GM12878 (cell line): Measurements from ENCODE around the gene LMF1. TPM values are rescaled to one million over a fixed set of nuclear protein-coding genes. Genes with fewer than 3 reads are reported as not detected.

Source experiments
- ATAC-seq: fragments of 200-7000 bp; cut with Tn5 transposase; 3 replicates; pipeline ENCODE4 v1.9.1; 2020; ENCODE audit warnings: mild to moderate bottlenecking, moderate library complexity
- BruUV-seq: library from RNA; stranded (reverse); fragments of 400-500 nt; replicated peaks from 2 replicates; lab custom pipeline; 2021; lab: Mats Ljungman, UMichigan
- CTCF ChIA-PET: fragments of 300-600 bp; sonication (Branson Sonifier 250); formaldehyde crosslinking; extraction: SDS; loops from one replicate; lab custom pipeline; 2021; ENCODE audit warnings: inconsistent platforms; lab: Yijun Ruan, JAX
- POLR2A ChIA-PET: fragments of 350-600 bp; formaldehyde crosslinking; extraction: SDS; loops from one replicate; lab custom pipeline; 2021; ENCODE audit warnings: inconsistent platforms; lab: Charles Lee
- RAD21 ChIA-PET: fragments of 300-600 bp; sonication (Branson Sonifier 250); formaldehyde crosslinking; loops from one replicate; lab custom pipeline; 2023; ENCODE audit warnings: antibody characterized with exemption; ENCODE audit not compliant: unreplicated experiment; lab: Charles Lee
- SMC1A ChIA-PET: fragments of 300-600 bp; sonication (Branson Sonifier 250); formaldehyde crosslinking; loops from one replicate; lab custom pipeline; 2023; ENCODE audit not compliant: unreplicated experiment, uncharacterized antibody; lab: Charles Lee
- DNase-seq: peaks from one replicate; pipeline ENCODE4 v3.0.0-alpha.2; 2011; ENCODE audit warnings: low read depth, low spot score
- FAIRE-seq: peaks from 3 replicates; lab custom pipeline; 2011; peaks lifted over from hg19 to GRCh38; lab: Jason Lieb, UNC
- H2AFZ ChIP-seq: 2 replicates; pipeline ENCODE4 v1.6.0; 2011; ENCODE audit warnings: low read depth, low read length, control low read depth; ENCODE audit not compliant: control insufficient read depth
- H3K27ac ChIP-seq: 2 replicates; pipeline ENCODE4 v1.5.1; 2011; ENCODE audit warnings: control low read depth; ENCODE audit not compliant: control insufficient read depth, insufficient read depth
- H3K27me3 ChIP-seq, 2 experiments: replicated peaks in 1 of 2; 2 replicates each; pipeline versions ENCODE4 v1.6.0 to v1.6.1; 2011; ENCODE audit warnings: low read length in 1 of 2; ENCODE audit not compliant: control insufficient read depth in 2 of 2, insufficient read depth in 2 of 2
- H3K36me3 ChIP-seq, 2 experiments: 2 replicates each; pipeline ENCODE4 v1.5.1; 2011; ENCODE audit warnings: low read length in 1 of 2; ENCODE audit not compliant: control insufficient read depth in 2 of 2, insufficient read depth in 2 of 2
- H3K4me1 ChIP-seq: 2 replicates; pipeline ENCODE4 v1.6.1; 2011; ENCODE audit warnings: mild to moderate bottlenecking, low read length, moderate library complexity, mixed read lengths; ENCODE audit not compliant: control insufficient read depth, insufficient read depth
- H3K4me2 ChIP-seq: 2 replicates; pipeline ENCODE4 v1.6.0; 2011; ENCODE audit warnings: control low read depth; ENCODE audit not compliant: control insufficient read depth, insufficient read depth
- H3K4me3 ChIP-seq: fragments of 200-600 bp; sonication (generic); 2 replicates; pipeline ENCODE4 v1.5.1; 2016
- H3K79me2 ChIP-seq: 2 replicates; pipeline ENCODE4 v1.6.0; 2011; ENCODE audit warnings: low read length; ENCODE audit not compliant: control insufficient read depth, insufficient read depth
- H3K9ac ChIP-seq: 2 replicates; pipeline ENCODE4 v1.8.0; 2011; ENCODE audit warnings: low read length, control low read depth, mixed read lengths; ENCODE audit not compliant: control insufficient read depth, insufficient read depth
- H3K9me3 ChIP-seq: replicated peaks from 3 replicates; pipeline ENCODE4 v1.5.1; 2011; ENCODE audit warnings: mild to moderate bottlenecking, low read length; ENCODE audit not compliant: control insufficient read depth, insufficient read depth
- H4K20me1 ChIP-seq: 2 replicates; pipeline ENCODE4 v1.6.0; 2011; ENCODE audit not compliant: control insufficient read depth, insufficient read depth
- CBX5 ChIP-seq: sonication (generic); IDR thresholded peaks from 2 replicates; pipeline ENCODE4 v1.6.1; 2016; ENCODE audit warnings: low read depth, moderate library complexity, mild to moderate bottlenecking, inconsistent platforms
- ESRRA ChIP-seq: IDR thresholded peaks from 2 replicates; pipeline ENCODE4 v1.6.1; 2012; ENCODE audit warnings: mild to moderate bottlenecking, low read length, improper control_type of control experiment
- MEF2A ChIP-seq: IDR thresholded peaks from 2 replicates; pipeline ENCODE4 v1.6.1; 2011; ENCODE audit warnings: low read depth, mild to moderate bottlenecking, low read length, moderate library complexity; ENCODE audit not compliant: insufficient read depth
- WGBS: methylation state at CpG from one replicate; pipeline ENCODE4 v1.1.6; 2016; ENCODE audit warnings: low lambda C conversion rate; ENCODE audit not compliant: insufficient replicate concordance, insufficient coverage; ENCODE audit errors: missing lambda C conversion rate; 5-methylcytosine and 5-hydroxymethylcytosine counted together
- in situ Hi-C: fragments of 300-500 bp; cut with MboI; formaldehyde crosslinking; loops from 9 replicates; pipeline ENCODE4 v1.14.3; 2018; ENCODE audit warnings: mixed read lengths
- intact Hi-C: fragments of 100-400 bp; cut with micrococcal nuclease; formaldehyde crosslinking; loops from one replicate; pipeline ENCODE4 v1.14.2; 2022; ENCODE audit not compliant: unreplicated experiment
- polyA plus RNA-seq, 11 experiments: library from polyadenylated mRNA; depleted of rRNA in 4 of 11; unstranded in 6 of 11; stranded (reverse) in 5 of 11; fragments of >200 nt; fragmentation: Nextera tagmentation in 4 of 11; fragmentation: Illumina TruSeq in 1 of 11; extraction: Ambion mirVana in 4 of 11; extraction: Trizol in 1 of 11; gene quantifications; 1 replicate in 1 of 11; 2 replicates in 10 of 11; pipeline versions ENCODE4 v1.2.1 to v1.2.3, GENCODE V29; 2011 to 2016; ENCODE audit warnings: inconsistent platforms in 2 of 11, missing spikeins in 2 of 11, low read depth in 1 of 11
- total RNA-seq, 4 experiments: library from RNA; depleted of rRNA in 3 of 4; stranded (reverse); fragments of >200 nt in 3 of 4; fragmentation: Illumina TruSeq in 1 of 4; extraction: Trizol in 1 of 4; gene quantifications; 2 replicates each; pipeline versions ENCODE4 v1.2.1 to v1.2.3, GENCODE V29; 2013 to 2021
- TF ChIP-seq, protein P1 (sequence below): fragments of 450-650 bp; IDR thresholded peaks from 2 replicates; pipeline ENCODE4 v1.6.1; 2017; ENCODE audit warnings: mild to moderate bottlenecking, moderate library complexity

The LMF1 gene
- total and polyA plus RNA-seq, 10 of the 15 experiments (the other 5 are each of a cell fraction or from before 2014, with no cell fraction given) = 0.18 to 3.2 (median 1.4) TPM; not detected in 1

DNA sequence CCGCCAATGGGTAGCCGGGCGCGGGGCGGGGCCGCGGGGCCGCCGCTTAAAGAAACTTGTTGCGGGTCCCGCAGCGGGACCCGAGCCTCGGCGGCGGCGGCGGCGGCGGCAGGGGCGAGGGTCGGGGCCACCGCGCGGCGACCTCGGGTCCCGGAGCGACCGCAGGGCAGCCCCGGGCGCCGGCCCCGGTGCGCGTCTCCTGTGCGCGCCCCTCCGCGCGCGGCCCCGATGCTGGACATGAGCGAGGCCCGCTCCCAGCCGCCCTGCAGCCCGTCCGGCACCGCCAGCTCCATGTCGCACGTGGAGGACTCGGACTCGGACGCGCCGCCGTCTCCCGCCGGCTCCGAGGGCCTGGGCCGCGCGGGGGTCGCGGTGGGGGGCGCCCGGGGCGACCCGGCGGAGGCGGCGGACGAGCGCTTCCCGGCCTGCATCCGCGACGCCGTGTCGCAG, 10.9 kb upstream of the LMF1 start, which contains the start of gene SOX8 (continued):
- TF ChIP-seq, protein P1, sequence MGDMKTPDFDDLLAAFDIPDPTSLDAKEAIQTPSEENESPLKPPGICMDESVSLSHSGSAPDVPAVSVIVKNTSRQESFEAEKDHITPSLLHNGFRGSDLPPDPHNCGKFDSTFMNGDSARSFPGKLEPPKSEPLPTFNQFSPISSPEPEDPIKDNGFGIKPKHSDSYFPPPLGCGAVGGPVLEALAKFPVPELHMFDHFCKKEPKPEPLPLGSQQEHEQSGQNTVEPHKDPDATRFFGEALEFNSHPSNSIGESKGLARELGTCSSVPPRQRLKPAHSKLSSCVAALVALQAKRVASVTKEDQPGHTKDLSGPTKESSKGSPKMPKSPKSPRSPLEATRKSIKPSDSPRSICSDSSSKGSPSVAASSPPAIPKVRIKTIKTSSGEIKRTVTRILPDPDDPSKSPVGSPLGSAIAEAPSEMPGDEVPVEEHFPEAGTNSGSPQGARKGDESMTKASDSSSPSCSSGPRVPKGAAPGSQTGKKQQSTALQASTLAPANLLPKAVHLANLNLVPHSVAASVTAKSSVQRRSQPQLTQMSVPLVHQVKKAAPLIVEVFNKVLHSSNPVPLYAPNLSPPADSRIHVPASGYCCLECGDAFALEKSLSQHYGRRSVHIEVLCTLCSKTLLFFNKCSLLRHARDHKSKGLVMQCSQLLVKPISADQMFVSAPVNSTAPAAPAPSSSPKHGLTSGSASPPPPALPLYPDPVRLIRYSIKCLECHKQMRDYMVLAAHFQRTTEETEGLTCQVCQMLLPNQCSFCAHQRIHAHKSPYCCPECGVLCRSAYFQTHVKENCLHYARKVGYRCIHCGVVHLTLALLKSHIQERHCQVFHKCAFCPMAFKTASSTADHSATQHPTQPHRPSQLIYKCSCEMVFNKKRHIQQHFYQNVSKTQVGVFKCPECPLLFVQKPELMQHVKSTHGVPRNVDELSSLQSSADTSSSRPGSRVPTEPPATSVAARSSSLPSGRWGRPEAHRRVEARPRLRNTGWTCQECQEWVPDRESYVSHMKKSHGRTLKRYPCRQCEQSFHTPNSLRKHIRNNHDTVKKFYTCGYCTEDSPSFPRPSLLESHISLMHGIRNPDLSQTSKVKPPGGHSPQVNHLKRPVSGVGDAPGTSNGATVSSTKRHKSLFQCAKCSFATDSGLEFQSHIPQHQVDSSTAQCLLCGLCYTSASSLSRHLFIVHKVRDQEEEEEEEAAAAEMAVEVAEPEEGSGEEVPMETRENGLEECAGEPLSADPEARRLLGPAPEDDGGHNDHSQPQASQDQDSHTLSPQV = no peak

DNA sequence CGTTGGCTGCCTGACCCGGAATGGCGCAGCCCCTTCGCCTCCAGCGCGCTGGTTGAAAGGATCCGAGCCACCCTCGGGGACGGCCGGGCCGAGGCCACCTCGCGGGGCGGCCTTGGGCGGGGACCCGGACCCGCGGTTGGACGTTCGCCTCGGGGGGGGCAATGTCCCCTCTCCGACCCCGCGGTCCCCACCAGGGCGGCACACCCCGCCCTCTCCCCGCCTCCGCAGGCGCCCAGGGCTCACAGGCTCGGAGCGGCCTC, 9.7 kb upstream of the LMF1 start:
- POLR2A ChIA-PET = no interaction called here
- BruUV-seq = no TSS peak

More for the DNA sequence above, 9.7 kb upstream of the LMF1 start:
- TF ChIP-seq CBX5 (no peak), ESRRA (no peak), MEF2A (no peak)
- TF ChIP-seq, all 136 proteins: peak for 0
- Histone ChIP-seq H3K4me3 (no peak overlapping the region), H3K36me3 (no peaks in the 10 kb centered on the region), H3K27ac (no peak overlapping the region), H3K9ac (no peak overlapping the region), H3K27me3 (peaks cover 0 to 7% of the 10 kb centered on the region in 2 experiments; a peak in 2 of 4 replicates), H3K4me2 (no peak overlapping the region; the same call in 1 of the 2 replicates), H4K20me1 (no peaks in the 10 kb centered on the region), H3K9me3 (no peaks in the 10 kb centered on the region), H2AFZ (no peak overlapping the region), H3K79me2 (no peaks in the 10 kb centered on the region), H3K4me1 (no peaks in the 10 kb centered on the region)
- SMC1A ChIA-PET = no interaction called here
- CTCF ChIA-PET = no interaction called here
- RAD21 ChIA-PET = no interaction called here
- ATAC-seq (no peak), DNase-seq (no peak), FAIRE-seq (no peak)
- 4% methylated on average over 23 of the region's 31 CpGs for WGBS
- in situ Hi-C loops = no loop called here
- intact Hi-C loops = no loop called here
